GM18867 (cell line): ENCODE measurements around the gene SMG9.

Experiments used
- ATAC-seq: cut with Tn5 transposase; IDR thresholded peaks from one replicate; pipeline ENCODE4 v1.9.1; 2021; ENCODE audit warnings: mild to moderate bottlenecking, moderate library complexity; ENCODE audit not compliant: unreplicated experiment

The SMG9 gene

DNA sequence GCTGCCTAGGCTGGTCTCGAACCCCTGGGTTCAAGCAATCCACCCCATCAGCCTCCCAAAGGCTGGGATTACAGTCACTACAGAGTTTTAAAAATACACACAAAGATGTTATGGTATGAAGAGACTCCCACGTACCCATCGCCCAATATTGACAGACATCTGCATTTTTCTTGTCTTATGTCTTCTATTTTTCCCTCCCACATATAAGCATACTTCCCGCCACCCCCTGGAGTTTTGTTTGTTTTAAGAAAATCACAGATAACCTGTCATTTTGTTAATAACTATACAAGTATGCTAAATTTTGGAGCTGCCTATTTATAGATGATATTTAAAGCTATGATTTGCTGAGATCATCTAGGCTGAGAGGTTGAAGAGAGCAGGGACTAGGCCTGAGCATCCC, 6.2 kb upstream of the SMG9 start:
- ATAC-seq = no peak

DNA sequence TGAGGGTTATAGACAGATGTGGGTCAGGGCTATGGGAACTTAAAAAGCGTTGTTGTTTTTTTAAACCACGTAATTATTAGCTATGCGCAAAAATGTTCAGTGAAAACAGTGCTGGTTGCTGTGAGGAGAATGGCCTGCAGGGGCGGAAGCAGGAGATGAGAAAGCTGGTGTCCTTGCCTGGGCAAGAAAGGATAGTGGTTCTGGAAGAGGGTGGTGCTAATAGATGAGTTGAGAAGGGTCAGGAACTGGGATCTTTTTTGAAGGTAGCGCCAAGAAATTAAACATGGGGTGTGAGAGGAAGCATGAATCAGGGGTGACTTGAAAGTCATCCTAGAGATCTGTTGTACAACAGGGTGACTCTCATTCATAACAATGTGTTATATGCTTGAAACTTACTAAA, 4.8 kb upstream of the SMG9 start:
- ATAC-seq = no peak

DNA sequence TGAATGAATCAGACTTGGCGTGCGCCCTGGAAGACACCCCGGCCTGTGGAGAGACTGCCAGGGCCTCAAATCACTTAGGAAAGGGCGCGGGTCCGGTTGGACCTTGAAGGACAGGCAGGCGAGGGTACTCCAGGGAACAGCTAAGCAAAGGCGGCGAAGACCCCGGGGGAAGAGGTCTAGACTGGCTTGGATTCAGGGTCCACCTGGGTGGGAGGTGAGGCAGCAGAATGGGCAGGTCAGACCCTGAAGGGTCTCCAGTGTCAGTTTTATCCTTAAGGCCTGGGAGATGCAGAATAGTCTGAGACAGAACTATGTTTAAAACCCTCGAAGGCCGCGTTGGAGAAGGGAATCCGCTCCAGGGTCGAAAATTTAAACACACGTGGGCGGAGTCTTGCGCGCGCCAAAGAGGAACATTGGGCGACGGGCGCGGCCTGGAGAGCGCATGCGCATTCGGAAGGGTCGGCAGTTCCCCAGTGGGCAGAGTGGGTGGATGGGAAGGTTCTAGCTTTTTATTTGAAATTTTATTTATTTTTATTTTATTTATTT, 567 bp upstream of the SMG9 start:
- ATAC-seq = no peak

DNA sequence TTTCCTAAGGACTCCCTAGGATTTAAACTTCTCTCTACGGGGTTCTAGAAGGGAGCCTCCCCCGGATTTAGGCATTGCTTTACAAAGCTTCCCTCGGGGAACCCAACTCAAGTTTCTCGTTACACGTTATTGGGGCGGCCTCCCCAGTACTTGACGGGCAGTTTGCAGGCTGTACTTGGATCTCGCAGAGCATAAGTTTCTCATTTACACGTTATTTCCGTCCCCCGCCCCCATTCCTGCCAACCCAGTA, 584 bp downstream of the SMG9 start:
- ATAC-seq = no peak

DNA sequence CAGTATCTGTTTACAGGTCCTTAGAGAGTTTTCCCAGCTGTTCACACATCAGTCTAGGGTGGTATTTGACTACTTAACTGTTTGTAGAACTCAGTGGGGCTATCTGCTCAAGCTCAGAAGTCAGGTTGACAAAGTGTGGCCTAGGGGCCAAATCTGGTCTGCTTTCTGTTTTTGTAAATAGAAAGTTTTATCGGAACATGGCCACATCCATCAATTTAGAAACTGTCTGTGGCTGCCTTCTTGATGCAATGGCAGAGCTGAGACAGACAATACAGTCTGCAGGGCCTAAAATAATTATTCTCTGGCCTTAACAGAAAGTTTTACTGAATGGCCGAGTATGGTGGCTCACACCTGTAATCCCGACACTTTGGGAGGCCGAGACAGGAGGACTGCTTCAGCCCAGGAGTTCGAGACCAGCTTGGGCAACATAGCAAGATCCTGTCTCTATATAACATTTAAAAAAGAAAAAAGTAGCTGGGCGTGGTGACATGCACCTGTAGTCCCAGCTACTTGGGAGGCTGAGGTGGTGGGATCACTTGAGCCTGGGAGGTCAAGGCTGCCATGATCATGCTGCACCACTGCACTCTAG, 2.4 kb downstream of the SMG9 start:
- ATAC-seq = no peak

DNA sequence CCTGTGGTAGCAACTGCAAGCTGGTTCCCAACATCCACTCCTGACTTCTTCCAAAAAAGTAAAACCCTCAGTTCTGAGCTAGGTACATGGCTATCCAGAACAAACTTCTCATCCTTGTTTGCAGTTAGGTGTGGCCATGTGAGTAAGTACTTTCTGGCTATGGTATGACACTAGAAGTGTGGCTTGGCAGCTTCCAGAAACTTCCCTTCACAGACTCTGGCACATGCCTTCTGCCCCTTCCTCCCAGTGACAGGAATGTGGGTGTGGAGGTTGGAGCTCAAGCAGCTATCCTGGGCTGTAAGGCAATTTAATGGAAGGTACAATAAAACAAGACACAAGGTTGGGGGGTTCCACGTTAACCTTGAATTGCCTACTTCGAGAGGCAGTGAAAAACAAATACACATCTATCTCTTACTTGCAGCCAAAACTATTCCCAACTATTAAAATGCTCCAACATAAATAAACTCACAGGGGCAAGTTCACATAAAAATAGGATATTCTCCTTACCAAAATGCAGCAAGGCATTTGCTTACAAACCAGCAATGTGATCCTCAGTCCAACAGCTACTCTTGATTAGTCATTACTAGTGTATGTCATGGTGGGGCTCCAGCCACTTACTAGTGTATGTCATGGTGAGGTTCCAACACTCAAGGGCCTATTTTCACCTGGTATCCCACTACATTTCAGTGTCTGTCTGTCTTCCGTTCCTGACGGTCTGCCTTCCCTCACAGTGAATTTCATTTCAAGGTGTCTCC, 3.1 kb downstream of the SMG9 start:
- no peak for ATAC-seq

DNA sequence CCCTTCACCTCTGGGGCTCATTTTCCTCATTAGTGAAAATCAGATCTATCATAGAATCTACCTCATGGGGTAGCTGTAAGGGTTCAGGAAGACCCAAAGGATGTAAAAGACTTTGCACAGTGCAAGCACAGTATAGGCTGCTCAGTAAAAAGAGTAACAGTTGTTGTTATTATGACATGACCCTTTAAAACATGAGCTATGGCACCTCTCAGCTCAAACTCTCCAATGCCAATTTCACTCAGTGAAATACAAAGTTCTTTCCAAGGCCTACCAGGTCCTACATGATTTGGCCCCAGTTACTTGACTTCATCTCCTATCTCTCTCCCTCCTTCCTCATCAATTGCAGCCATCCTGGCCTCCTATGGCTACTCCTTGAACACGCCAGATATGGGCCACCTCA, 4.9 kb downstream of the SMG9 start:
- no peak for ATAC-seq

DNA sequence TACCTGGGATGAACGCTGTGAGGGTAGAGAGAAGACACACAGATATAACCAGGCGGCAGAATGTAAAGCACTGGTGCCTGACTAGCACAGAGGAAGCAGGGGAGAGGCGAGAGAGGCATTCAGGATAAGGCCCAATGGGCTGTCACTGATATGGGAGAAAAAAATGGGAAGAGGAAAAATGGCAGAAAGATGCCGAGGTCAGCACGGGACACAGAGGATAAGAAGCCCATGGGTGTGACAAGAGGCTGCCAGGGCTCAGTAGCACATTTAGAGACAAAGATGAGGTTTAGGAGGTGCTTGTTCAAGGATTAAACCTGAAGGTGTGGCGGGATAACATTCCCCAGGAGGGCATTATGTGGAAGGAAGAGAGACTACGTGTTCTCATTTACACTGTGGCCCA, 5.6 kb downstream of the SMG9 start:
- ATAC-seq = no peak

DNA sequence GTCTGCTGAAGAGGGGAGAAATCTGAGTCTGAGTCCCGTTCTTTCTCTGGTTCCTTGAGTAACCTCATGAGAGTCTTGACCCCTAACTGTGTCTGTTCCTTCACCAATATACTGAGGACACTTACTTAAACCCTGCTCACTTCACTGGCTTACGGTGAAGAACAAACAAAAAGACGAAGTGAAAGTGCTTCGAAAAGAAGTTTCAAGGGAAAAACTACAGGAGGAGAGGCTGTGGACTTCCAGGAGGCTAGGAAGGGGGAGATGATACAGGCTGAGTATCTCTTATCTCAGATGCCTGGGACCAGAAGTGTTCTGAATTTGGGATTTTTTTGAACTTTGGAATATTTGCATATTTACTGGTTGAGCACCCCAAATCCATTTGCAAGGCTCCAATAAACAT, 6.1 kb downstream of the SMG9 start:
- no peak for ATAC-seq

DNA sequence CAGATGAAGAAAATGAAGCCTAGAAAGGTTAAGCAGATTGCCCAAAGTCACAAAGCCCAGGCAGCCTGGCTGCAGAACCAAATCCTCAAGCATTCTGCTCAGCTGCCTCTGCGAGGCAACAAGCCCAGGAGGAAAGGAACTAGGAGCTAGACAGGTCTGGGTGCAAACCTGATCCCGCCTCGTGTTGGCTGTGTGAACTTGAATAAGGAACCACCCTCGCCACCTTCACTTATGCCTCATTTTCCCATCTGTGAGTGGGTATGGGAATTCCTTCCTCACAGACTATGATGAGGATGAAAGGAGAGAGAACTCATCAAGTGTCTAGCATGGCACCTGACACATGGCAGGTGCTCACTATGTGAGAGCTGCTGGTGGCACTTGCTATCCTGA, 6.6 kb downstream of the SMG9 start:
- ATAC-seq = no peak

DNA sequence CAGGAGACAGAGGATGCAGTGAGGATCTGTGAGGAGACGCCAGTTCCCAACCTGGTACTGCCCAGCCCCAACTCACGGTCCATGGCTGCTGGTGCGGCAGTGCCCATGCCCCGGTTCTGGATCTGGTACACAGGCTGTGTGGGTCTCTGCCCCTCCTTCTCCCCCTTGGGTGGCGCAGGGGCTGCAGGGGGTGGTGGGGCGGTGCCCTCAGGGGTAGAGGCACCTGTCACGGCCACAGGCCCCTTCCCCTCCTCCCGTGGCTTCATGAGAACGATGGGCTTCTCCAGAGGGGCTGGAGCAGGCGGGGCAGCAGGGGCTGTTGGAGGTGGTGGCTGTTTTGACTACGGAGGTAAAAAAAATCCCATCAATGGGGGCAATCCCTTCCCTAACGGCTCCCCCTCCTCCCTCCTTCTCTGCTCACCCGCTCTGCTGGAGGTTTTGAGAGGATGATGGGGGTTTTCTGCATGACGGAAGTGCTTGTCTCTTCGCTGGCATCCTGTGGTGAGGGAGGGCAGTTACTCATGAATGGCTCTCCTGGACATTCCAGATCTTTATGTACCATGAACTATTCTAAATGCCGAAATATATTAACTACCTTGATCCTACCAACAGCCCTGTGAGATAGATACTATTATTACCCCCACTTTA, 7.1 kb downstream of the SMG9 start:
- no peak for ATAC-seq

DNA sequence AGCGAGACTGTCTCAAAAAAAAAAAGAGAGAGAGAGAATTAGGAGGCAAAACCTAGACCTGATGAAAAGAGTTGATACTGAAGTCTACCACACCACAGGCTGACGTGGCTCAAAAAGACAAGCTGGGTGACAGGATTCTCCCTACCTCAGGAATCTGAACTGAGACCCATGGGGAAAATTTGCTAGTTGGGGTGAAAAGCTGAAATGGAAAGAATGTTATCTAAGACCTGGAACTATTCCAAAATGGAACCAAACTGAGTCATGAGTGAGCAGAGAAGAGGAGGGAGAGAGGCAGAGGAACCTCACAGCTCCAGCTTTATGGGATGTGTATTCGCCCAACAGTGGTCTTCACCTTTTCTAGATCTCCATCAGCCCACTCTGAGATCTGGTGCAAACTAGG, 11.7 kb downstream of the SMG9 start:
- no peak for ATAC-seq

DNA sequence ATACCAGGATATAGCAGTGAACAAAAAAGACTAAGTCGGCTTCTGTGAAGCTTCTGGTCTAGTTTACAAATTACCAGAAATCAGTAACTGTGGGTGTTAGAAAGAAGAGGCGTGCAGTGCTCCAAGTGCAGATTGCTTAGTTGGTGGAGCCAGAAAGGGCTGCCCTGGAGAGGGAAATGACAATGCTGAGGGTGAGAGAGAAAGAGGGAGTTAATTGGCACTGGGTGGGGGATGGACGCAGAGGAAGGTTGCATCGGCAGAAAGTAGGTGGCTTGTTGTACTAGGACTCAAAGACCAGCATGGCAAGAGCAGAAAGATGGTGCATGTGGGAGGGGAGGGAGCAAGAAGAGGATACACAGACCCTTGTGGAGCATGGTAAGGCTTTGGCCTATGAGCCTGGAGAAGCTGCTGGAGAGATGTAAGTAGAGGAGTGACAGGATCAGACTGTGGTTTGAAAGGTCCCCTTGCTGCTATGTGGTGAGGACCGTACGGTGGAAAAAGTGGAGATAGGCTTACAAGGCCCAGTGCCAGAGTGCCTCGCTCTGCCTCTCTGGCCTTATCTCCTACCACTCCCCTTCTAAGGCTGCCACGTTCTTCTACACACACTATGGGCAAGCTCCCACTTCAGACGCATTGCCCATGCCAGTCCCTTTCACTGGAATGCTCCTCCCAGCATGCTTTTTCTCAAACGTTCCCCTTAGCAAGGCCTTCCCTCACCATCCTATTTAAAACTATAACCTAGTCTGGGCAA, 13.5 kb downstream of the SMG9 start:
- no peak for ATAC-seq

DNA sequence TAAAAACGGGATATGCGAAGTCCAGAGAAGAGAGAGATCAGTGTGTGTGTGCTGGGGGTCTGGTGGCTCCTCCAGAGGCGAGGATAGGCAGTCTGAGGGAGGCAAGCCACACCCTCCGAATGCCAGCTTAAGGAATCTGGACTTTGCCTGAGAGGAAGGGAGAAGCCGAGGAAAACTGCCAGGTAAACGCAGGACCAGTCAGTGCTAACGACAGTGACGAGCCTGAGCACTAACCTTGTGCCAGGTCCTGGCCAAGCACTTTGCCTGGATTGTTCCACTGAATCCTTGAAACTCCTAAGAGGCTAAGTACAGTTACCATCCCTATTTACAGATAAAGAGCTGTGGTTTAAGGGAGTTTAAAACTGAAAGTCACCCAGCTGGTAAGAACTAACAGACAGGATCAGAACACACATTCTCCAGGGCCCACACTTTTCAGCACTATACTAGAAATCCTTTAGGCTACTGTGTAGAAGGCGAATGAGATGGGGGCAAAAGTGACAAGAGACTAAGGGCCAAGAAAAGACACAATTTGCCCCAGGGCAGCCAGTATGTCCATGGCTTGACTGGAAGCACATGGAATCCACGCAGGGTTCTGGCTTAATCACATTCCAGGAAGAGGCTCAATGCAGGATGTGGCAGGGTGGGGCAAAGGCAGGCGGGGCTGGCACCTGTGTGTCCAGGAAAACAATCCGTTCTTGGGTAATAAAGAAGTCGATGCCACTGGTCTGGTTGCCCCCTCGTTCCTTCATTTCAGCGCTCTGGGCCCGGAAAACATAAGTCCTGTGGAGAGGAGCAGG, 15.1 kb downstream of the SMG9 start:
- no peak for ATAC-seq

DNA sequence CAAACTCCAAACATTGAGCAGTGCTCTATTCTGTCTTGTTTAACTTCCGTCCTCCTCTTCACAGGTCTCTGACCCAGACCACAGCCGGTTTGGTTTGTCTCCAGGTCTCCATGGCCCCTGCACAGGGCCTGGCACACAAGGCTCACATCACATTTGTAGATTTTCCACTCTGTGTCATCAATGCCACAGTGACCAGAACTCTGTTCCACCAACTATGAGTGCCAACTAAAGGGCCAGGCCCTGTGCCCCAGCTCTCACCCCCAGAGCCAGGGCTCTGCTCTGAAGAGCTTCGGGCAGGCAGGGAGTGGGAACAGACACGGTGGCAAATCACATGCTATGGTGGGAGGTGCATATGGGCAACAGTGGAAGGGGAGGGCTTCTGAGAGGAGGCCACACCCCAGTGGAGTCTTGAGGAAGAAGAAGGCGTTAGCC, 16.0 kb downstream of the SMG9 start:
- ATAC-seq = no peak

DNA sequence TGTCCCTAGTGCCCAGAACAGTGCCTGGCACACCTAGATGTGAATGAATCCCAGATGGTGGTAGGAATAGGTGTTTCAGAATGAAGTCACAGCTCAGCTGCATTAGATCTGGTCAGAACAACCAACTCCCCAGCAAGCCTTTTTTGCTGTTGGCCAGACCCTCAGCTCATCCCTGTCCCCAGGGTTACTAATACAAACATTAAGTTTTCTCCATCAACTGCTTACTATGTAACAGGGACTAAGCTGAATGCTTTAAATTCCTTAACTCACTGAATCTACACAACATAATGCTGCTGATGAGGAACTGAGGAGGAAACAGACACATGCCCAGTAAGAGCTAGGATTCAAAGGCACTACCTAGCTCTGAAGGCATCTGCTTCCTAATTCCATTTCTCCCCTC, 18.8 kb downstream of the SMG9 start:
- no peak for ATAC-seq

DNA sequence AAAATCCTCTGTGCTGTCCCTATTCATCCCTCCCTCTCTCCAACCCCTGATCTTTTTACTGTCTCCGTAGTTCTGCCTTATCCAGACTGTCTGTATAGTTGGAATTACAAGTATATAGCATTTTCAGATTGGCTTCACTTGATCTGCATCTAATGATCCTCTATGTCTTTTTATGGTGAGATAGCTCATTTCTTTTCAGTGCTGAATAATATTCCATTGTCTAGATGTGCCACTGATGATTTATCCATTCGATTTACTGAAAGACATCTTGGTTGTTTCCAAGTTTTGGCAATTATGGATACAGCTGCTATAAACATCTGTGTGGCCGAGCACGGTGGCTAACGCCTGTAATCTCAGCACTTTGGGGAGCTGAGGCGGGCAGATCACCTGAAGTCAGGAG, 19.7 kb downstream of the SMG9 start:
- no peak for ATAC-seq

DNA sequence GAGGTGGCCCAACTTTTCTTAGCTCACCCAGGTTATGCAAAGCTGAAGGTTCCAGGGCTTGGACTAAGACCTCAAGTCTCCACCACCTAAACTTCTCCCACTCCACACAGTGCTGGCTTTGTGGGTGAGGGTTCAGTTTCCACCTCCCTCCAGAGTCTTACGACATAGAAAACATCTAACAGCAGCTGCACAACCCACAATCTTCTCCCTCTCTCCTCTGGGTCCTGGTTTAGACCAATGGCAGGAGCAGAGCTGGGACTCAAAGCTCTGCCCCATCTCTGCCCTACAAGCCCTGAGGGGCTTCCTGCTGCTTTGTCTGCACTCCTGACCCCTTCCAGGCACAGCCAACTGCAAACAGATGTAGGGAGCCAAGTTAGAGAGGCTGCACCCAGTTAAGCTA, 22.9 kb downstream of the SMG9 start:
- no peak for ATAC-seq

DNA sequence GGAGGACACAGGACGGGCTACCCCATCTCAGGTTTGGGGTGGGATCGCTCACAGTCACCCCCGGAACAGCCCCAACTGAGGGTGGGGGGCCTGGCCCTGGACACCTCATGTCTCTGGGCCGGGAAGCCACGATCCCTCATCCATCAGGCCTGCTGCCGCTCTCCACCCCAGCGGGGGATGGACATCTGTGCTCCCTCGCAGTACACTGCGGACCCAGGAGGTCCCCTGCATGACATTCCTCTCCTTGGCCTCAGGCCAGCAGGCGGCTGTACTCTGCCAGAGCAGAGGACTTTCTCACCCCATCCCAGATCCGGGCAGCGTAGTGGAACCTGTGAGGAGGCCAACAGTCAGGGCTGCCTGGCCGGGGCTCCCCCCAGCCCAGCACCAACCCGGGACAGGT, 23.4 kb downstream of the SMG9 start:
- ATAC-seq = no peak

DNA sequence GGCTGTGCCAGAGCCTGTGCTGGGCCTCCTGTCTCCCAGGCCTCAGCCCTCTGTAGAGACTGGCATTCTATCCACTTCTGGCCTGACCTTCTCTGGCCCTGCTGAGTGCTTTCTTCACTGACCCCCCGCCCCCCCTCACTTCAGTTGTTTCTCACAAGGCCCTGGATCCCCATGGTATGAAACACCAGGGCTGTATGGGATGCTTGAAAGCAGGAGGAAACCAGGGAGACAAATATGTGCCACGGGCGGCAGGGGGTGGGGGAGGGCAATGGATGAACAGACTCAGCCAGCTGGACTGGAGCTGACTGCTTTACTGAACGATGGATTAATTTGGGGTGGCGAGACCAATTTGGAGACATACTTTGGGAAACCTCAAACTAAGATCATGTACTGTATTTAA, 24.8 kb downstream of the SMG9 start:
- ATAC-seq = no peak

DNA sequence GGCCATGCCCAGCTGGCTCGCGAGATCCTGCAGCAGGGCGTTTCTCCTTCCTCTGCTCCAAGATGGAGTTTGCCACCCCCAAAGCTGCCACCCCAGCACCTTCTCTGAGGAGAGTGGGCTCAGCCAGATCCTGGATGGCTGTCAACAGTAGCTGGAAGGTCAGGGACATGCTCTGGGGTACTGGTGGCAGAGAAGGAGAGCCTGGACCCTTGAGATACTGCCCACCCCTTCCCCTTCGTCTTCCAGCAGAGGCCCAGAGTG, 27.2 kb downstream of the SMG9 start:
- no peak for ATAC-seq
